Stimulated activated CD8-positive, alpha-beta memory T cell treated with anti-CD3 and anti-CD28 coated beads, Interleukin-7, amount 100 ng/mL, for 48 hours (primary cell): Measurements from ENCODE around the gene ITPRIPL1.

ENCODE experiments used
- DNase-seq, 2 donors: peaks; one replicate each; pipeline ENCODE4 v3.0.0-alpha.2; 2020; ENCODE audit warnings: low read depth in 1 of 2; ENCODE audit errors: extremely low read depth in 1 of 2

The ITPRIPL1 gene

DNA sequence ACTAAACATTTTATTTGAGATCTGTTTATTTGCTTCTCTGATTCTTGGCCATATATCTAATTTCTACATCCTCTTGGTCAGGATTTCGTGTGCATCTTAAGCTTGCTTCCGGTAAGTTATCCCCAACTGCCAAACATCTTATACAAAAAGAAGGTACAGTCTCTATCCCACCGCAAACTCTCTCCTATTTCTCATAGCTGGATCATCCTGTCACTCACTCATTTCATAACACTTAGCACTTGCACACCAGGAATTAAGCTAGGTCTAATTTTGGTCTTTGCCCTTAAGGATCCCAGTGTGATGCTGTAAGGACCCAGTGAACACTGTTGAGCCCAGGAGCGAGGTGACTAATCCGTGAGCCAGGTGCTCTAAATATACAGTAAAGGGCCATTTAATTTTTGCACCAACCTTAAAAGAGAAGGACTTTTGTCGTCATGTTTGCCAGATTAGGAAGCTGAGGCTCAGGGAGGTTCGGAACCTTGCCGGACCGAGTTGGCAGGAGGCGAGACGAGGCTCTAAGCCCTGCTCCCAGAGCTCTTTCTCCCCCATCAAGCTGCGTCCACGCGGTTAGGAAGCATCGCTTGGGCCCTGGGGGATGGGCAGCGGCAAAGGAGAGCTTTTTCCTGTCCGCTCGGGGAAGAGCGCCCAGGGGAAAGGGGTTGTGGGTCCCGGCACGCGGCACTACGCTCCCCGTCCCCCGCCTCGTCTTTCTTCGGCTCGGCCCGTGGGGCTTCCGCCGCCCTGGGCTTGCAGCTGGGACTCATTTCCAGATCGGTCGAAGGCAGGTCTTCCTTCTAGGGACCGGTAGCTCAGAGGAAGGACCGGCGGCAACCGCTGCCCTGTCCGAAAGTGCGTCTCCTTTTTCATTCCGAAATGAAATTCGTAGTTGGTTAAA lies 4.1 kb upstream of the ITPRIPL1 start:
- no peak for DNase-seq

DNA sequence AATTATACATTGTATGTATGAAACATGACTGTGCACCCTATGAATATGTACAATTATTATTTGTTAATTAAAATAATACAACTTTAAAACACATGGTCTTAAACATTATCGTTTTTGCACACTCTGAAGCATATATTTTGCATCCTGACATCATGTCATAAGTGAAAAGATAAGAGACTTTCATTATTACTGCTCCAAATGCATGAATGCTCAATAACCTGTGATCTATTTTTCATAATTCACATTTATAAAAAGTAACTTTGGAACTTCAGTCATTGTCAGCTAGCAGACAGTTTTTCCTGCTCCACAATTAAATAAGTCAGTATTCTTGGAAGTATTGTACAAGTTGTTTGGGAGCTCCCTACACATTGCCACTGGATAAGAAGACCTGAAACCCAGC lies 1.3 kb upstream of the ITPRIPL1 start:
- DNase-seq, result no peak

DNA sequence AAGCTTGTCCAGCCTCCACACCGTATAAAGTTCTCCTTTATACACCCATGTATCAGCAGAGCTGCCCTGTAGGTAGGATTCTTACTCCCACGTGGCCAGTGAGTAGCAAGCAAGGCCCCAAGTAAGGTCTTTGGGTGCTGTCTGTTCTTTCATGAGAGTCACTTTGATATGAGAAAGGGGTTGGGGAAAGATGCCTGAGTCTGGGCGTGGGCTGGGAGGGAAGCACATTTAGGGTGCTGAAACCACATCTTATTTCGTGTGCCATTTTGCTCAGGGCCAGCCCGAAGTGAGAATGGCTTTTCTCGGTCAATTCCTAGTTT lies 436 bp upstream of the ITPRIPL1 start:
- DNase-seq, result no peak

- DNase-seq, result no peak
These were observed 753 bp downstream of the ITPRIPL1 start for GRCh38 chr2:96325884-96326255.

DNA sequence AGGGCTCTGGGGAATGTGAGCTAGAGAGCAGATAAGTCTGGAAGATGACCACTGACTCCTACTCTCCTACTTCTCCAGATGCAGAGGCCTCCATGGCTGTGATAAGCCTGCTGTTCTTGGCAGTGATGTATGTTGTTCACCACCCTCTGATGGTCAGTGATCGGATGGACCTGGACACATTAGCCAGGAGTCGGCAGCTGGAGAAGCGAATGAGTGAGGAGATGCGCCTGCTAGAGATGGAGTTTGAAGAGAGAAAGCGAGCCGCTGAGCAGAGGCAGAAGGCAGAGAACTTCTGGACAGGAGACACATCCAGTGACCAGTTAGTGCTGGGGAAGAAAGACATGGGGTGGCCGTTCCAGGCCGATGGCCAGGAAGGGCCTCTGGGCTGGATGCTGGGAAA lies 1.4 kb downstream of the ITPRIPL1 start:
- DNase-seq, result no peak

- no peak for DNase-seq
These were observed 2.1 kb downstream of the ITPRIPL1 start for GRCh38 chr2:96326990-96327820.

DNA sequence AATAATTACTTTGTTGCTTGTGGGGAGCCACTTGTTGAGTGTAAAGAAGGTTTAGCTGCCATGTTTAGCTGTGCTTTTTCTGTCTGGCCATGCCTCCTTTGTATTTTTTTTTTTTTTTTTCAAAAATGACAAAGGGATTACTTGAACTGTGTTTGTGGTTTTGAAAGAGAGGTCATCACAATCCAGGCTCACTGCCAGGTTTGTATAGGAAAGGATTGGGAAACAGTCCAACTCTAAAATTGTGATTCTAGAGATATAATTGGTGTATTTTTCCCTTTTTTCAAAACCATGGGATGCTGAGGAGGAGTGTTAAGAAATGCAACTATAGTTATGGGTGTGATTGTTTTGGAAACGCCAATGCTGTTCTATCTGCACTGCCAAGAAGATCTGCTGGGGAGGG lies 4.3 kb downstream of the ITPRIPL1 start:
- no peak for DNase-seq

GRCh38 chr2:96329874-96330273 lies 4.8 kb downstream of the ITPRIPL1 start:
- no peak for DNase-seq

DNA sequence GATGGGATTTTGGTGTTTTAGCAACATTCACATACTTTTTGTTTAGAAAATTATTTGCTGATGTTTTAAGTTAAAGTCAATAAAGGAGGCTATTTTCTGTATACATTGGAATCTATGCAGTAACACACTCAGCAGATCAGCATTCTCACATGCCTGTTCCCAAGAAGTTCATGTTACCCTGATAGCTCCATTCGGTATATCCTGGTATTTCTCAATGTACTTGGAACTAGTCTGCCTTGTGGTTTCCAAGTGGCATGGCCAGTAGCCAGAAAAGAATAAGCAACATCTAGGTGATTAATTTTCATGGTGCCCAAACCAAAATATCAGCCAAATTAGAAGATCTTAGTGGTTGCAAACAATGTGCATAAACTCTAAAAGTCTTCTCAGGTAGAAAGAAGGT lies 5.3 kb downstream of the ITPRIPL1 start:
- no peak for DNase-seq

GRCh38 chr2:96333708-96334107 lies 8.6 kb downstream of the ITPRIPL1 start:
- no peak for DNase-seq

DNA sequence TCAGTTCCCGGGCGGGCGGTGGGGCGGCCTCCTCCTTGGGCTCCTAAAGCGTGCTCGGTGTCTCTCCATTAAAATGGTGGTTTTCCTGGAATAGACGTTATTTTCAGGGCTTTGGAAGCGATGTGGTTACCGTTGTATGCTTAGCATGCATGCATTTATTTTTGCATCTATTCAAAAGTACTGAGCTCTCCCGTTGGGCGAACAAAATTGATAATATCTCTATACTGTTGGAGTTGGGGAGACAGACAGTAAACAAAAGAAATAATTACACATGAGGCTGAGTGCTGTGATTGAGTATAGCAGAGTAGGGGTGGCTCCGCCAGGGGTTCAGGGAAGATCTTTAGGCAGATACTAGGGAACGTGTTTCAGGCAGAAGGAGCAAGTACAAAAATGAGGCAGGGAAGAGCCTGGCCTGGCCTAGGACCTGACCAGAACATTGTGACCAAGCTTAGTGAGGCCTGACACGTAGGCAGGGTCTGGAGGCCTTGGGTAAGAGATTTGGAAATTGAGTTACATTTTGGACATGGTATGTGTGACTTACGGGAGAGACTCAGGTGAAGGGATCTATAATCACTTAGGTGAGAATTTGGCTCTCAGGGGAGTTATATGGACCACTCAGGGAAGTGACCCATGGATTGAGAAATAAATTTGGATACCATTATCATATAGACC lies 11.1 kb downstream of the ITPRIPL1 start:
- no peak for DNase-seq

DNA sequence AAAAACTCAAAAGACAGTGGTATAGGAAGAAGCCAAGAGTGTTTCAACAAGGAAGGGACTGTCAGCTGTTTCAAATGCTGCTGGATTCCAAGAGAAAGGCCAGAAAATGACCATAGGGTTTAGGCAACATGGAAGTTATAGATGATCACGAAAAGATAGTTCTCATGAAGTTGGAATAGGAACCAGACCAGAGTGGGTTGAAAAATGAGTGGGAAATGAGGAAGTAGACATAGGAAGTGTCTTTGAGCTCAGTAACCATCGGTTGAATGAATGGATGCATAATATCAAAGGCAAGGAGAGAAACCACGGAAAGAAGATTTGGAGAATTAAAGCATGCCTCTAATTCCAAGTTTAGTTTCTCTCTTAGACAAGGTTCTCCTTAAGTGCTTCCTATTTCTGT lies 11.8 kb downstream of the ITPRIPL1 start:
- no peak for DNase-seq

DNA sequence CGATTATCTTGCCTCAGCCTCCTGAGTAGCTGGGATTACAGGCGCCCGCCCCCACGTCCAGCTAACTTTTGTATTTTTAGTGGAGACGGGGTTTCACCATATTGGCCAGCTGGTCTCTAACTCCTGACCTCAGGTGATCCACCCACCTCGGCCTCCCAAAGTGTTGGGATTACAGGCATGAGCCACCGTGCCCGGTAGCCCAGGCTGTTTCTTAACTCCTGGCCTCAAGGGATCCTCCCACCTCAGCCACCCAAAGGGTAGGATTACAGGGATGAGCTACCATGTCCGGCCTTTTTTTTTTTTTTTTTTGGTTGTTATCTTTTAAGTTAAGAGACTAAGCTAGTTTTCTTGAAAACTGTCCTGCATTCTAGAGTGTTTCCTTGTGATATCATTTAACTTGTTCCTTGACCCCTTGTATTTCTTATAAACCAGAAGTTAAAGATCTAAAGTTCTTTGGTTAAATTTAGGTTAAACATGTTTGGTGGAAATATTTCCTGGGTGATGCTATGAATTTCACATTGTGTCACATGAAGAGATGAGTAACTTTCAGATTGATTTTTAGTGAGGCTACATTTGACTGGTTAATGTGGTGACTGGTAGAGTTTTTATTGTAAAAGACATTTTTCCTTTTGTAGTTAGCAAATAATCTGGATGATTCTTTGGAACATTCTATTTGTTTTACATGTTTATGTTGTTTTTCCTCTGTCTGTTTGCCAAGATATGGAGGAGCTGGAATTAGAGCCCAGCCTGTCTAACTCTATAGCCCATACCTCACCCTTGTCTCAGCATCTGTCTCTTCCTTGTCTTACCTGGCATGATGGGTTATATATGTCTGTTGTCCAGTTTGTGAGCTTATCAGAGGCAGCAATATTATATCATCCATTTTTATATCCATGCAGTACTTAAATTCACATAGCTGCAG lies 15.6 kb downstream of the ITPRIPL1 start:
- no peak for DNase-seq

GRCh38 chr2:96341641-96342040 lies 16.5 kb downstream of the ITPRIPL1 start:
- no peak for DNase-seq

DNA sequence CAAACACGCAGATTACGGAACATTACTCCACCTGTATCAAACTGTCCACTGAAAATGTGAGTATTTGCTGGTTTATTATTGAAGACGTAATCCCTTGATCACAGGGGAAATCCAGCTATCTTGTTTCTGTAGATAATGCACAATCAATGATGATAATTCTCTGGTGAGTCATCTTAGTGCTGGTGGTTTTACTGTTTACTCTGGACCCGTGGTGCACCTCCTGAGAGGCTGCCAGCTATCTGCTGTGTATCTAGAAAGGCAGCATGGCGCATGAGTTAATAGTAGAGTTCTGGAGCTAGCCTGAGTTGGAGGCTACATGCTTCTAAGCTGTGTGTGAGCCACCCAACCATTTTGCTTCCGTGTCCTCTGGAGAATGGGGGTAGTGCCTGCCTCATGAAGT lies 17.0 kb downstream of the ITPRIPL1 start:
- DNase-seq, result no peak

GRCh38 chr2:96344011-96344410 lies 18.9 kb downstream of the ITPRIPL1 start:
- DNase-seq, result no peak

GRCh38 chr2:96345438-96345837 lies 20.3 kb downstream of the ITPRIPL1 start:
- no peak for DNase-seq

- DNase-seq, result no peak
These were observed 20.8 kb downstream of the ITPRIPL1 start for GRCh38 chr2:96345868-96346462.

GRCh38 chr2:96347395-96347794 lies 22.3 kb downstream of the ITPRIPL1 start:
- no peak for DNase-seq

GRCh38 chr2:96353032-96353561 lies 28.0 kb downstream of the ITPRIPL1 start:
- DNase-seq, result no peak
